ENCODE measurements around the gene KIF2A. TPM values are rescaled to one million over a fixed set of nuclear protein-coding genes. Genes with fewer than 3 reads are reported as not detected.

The KIF2A gene
- total and polyA plus RNA-seq, 2 of the 13 experiments (the other 11 are each of a cell fraction or from before 2014, with no cell fraction given): 8.5 to 19.2 TPM

GRCh38 chr5:62403411-62404250 is 97.6 kb downstream of the KIF2A start, which contains the start of gene DIMT1 (continued):
- TF ChIP-seq, protein P1, sequence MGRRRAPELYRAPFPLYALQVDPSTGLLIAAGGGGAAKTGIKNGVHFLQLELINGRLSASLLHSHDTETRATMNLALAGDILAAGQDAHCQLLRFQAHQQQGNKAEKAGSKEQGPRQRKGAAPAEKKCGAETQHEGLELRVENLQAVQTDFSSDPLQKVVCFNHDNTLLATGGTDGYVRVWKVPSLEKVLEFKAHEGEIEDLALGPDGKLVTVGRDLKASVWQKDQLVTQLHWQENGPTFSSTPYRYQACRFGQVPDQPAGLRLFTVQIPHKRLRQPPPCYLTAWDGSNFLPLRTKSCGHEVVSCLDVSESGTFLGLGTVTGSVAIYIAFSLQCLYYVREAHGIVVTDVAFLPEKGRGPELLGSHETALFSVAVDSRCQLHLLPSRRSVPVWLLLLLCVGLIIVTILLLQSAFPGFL (CRISPR knock-in tag; IDR thresholded peaks at IDR 0.05): no peak
- TF ChIP-seq JDP2 (CRISPR knock-in tag; IDR thresholded peaks at IDR 0.05; ENCODE audit: borderline replicate concordance) (peak; percentile 45; the same call in 1 of the 2 replicates), CENPX (CRISPR knock-in tag; IDR thresholded peaks at IDR 0.05) (no peak), ZNF616 (CRISPR knock-in tag; IDR thresholded peaks at IDR 0.05; ENCODE audit: low read depth) (no peak; the same call in 1 of the 2 replicates), ZNF556 (CRISPR knock-in tag; IDR thresholded peaks at IDR 0.05; ENCODE audit: borderline replicate concordance) (peak; percentile 82), ATF3 (CRISPR knock-in tag; IDR thresholded peaks at IDR 0.05) (0 out of 2 replicates have a peak, but pooled peaks have one; percentile 30), PPARG (CRISPR knock-in tag; conservative IDR thresholded peaks at IDR 0.05) (peak; percentile 70), ZNF274 (CRISPR knock-in tag; IDR thresholded peaks at IDR 0.05) (peak; percentile 59; the same call in 1 of the 2 replicates), ZNF10 (CRISPR knock-in tag; IDR thresholded peaks at IDR 0.05; ENCODE audit: borderline replicate concordance, low read depth) (no peak), EZH2 (conservative IDR thresholded peaks at IDR 0.05; ENCODE audit: low read depth, low read length) (no peak), ZFP36L1 (CRISPR knock-in tag; IDR thresholded peaks at IDR 0.05) (peak; percentile 78), ZNF138 (CRISPR knock-in tag; IDR thresholded peaks at IDR 0.05; ENCODE audit: low read depth) (0 out of 2 replicates have a peak, but pooled peaks have one; percentile 33), FOXA3 (CRISPR knock-in tag; IDR thresholded peaks at IDR 0.05) (peak; percentile 59), ZNF367 (CRISPR knock-in tag; IDR thresholded peaks at IDR 0.05; ENCODE audit: borderline replicate concordance) (no peak), MEIS1 (CRISPR knock-in tag; IDR thresholded peaks at IDR 0.05; ENCODE audit: borderline replicate concordance) (peak; percentile 88; the same call in 1 of the 2 replicates), GTF3A (CRISPR knock-in tag; conservative IDR thresholded peaks at IDR 0.05) (no peak), THRA (CRISPR knock-in tag; IDR thresholded peaks at IDR 0.05; ENCODE audit: borderline replicate concordance) (peak; percentile 50; the same call in 1 of the 2 replicates), ZFP90 (CRISPR knock-in tag; IDR thresholded peaks at IDR 0.05; ENCODE audit: borderline replicate concordance) (peak; percentile 91), ZNF776 (CRISPR knock-in tag; IDR thresholded peaks at IDR 0.05) (peak; percentile 96; the same call in 1 of the 2 replicates)
- TF ChIP-seq, protein P2, sequence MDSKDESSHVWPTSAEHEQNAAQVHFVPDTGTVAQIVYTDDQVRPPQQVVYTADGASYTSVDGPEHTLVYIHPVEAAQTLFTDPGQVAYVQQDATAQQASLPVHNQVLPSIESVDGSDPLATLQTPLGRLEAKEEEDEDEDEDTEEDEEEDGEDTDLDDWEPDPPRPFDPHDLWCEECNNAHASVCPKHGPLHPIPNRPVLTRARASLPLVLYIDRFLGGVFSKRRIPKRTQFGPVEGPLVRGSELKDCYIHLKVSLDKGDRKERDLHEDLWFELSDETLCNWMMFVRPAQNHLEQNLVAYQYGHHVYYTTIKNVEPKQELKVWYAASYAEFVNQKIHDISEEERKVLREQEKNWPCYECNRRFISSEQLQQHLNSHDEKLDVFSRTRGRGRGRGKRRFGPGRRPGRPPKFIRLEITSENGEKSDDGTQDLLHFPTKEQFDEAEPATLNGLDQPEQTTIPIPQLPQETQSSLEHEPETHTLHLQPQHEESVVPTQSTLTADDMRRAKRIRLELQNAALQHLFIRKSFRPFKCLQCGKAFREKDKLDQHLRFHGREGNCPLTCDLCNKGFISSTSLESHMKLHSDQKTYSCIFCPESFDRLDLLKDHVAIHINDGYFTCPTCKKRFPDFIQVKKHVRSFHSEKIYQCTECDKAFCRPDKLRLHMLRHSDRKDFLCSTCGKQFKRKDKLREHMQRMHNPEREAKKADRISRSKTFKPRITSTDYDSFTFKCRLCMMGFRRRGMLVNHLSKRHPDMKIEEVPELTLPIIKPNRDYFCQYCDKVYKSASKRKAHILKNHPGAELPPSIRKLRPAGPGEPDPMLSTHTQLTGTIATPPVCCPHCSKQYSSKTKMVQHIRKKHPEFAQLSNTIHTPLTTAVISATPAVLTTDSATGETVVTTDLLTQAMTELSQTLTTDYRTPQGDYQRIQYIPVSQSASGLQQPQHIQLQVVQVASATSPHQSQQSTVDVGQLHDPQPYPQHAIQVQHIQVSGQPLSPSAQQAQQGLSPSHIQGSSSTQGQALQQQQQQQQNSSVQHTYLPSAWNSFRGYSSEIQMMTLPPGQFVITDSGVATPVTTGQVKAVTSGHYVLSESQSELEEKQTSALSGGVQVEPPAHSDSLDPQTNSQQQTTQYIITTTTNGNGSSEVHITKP (CRISPR knock-in tag; IDR thresholded peaks at IDR 0.05; ENCODE audit: low read depth): peak; percentile 75; the same call in 1 of the 2 replicates
